WTC11 (cell line): Measurements from ENCODE around the gene MSGN1. TPM values are rescaled to one million over a fixed set of nuclear protein-coding genes. Genes with fewer than 3 reads are reported as not detected.

Source experiments
- ATAC-seq: fragments of 200-7000 bp; cut with Tn5 transposase; 2 replicates; pipeline ENCODE4 v1.10.0; 2021; ENCODE audit warnings: mild to moderate bottlenecking, moderate library complexity
- CTCF ChIA-PET: fragments of 300-600 bp; sonication (Branson Sonifier 250); formaldehyde crosslinking; loops from one replicate; lab custom pipeline; 2021; ENCODE audit warnings: antibody characterized with exemption; lab: Charles Lee
- POLR2A ChIA-PET: fragments of 350-600 bp; sonication (Branson Sonifier 250); formaldehyde crosslinking; loops from one replicate; lab custom pipeline; 2021; ENCODE audit warnings: antibody characterized with exemption; lab: Charles Lee
- DNase-seq: peaks from one replicate; pipeline ENCODE4 v3.0.0; 2021; ENCODE audit warnings: low spot score
- H3K27ac Mint-ChIP-seq: 2 replicates; pipeline ENCODE4 v1.8.0; 2021; ENCODE audit warnings: mixed read lengths
- H3K27me3 Mint-ChIP-seq: 2 replicates; pipeline ENCODE4 v1.8.0; 2021; ENCODE audit warnings: low read depth, mild to moderate bottlenecking, moderate library complexity, mixed read lengths
- H3K36me3 Mint-ChIP-seq: 2 replicates; pipeline ENCODE4 v1.8.0; 2021; ENCODE audit warnings: mixed read lengths
- H3K4me1 Mint-ChIP-seq: 2 replicates; pipeline ENCODE4 v1.8.0; 2022; ENCODE audit warnings: mixed read lengths
- H3K4me3 Mint-ChIP-seq: 2 replicates; pipeline ENCODE4 v1.8.0; 2021; ENCODE audit warnings: mild to moderate bottlenecking, moderate library complexity, mixed read lengths
- H3K9me3 Mint-ChIP-seq: 2 replicates; pipeline ENCODE4 v1.8.0; 2021; ENCODE audit warnings: mixed read lengths
- AFF4 ChIP-seq: sonication (generic); formaldehyde crosslinking; IDR thresholded peaks from 2 replicates; pipeline ENCODE4 v1.8.1; 2023; ENCODE audit warnings: mild to moderate bottlenecking, missing genetic modification reagents, borderline replicate concordance
- AR ChIP-seq: fragments of 250-450 bp; sonication (Bioruptor Pico); IDR thresholded peaks from 2 replicates; pipeline ENCODE4 v1.9.0; 2021; ENCODE audit warnings: mild to moderate bottlenecking
- ATF1 ChIP-seq: sonication (generic); formaldehyde crosslinking; IDR thresholded peaks from 2 replicates; pipeline ENCODE4 v1.8.1; 2023; ENCODE audit warnings: mild to moderate bottlenecking, moderate library complexity, missing genetic modification reagents
- ATF2 ChIP-seq: sonication (generic); formaldehyde crosslinking; IDR thresholded peaks from 2 replicates; pipeline ENCODE4 v1.8.1; 2022; ENCODE audit warnings: low read depth, missing genetic modification reagents, borderline replicate concordance
- ATF6 ChIP-seq: sonication (generic); formaldehyde crosslinking; IDR thresholded peaks from 2 replicates; pipeline ENCODE4 v1.8.1; 2023; ENCODE audit warnings: mild to moderate bottlenecking, missing genetic modification reagents
- CBFB ChIP-seq: sonication (generic); formaldehyde crosslinking; IDR thresholded peaks from 2 replicates; pipeline ENCODE4 v1.8.1; 2022; ENCODE audit warnings: mild to moderate bottlenecking, low read depth, missing genetic modification reagents
- E2F4 ChIP-seq: sonication (generic); formaldehyde crosslinking; IDR thresholded peaks from 2 replicates; pipeline ENCODE4 v1.8.1; 2022; ENCODE audit warnings: low read depth, mild to moderate bottlenecking, moderate library complexity, missing genetic modification reagents, borderline replicate concordance
- E2F5 ChIP-seq: sonication (generic); formaldehyde crosslinking; IDR thresholded peaks from 2 replicates; pipeline ENCODE4 v1.8.1; 2022; ENCODE audit warnings: mild to moderate bottlenecking, moderate library complexity, missing genetic modification reagents
- HMGA2 ChIP-seq: fragments of 250-450 bp; sonication (Bioruptor Pico); IDR thresholded peaks from 2 replicates; pipeline ENCODE4 v1.4.0; 2021; ENCODE audit warnings: mild to moderate bottlenecking, moderate library complexity
- IRF1 ChIP-seq: sonication (generic); formaldehyde crosslinking; IDR thresholded peaks from 2 replicates; pipeline ENCODE4 v1.8.0; 2023; ENCODE audit warnings: missing genetic modification reagents
- MAX ChIP-seq: sonication (generic); formaldehyde crosslinking; IDR thresholded peaks from 2 replicates; pipeline ENCODE4 v1.8.0; 2022; ENCODE audit warnings: mild to moderate bottlenecking, missing genetic modification reagents
- NR1H2 ChIP-seq: sonication (generic); formaldehyde crosslinking; IDR thresholded peaks from 2 replicates; pipeline ENCODE4 v1.9.0; 2021; ENCODE audit warnings: mild to moderate bottlenecking, moderate library complexity, missing genetic modification reagents
- PRDM15 ChIP-seq: sonication (generic); formaldehyde crosslinking; IDR thresholded peaks from 2 replicates; pipeline ENCODE4 v1.8.0; 2022; ENCODE audit warnings: missing genetic modification reagents
- USF1 ChIP-seq: sonication (generic); formaldehyde crosslinking; IDR thresholded peaks from 2 replicates; pipeline ENCODE4 v1.8.0; 2022; ENCODE audit warnings: mild to moderate bottlenecking, missing genetic modification reagents
- ZNF396 ChIP-seq: fragments of 250-450 bp; sonication (Bioruptor Pico); IDR thresholded peaks from 2 replicates; pipeline ENCODE4 v1.8.0; 2021; ENCODE audit warnings: mild to moderate bottlenecking, moderate library complexity, borderline replicate concordance
- total RNA-seq: library from RNA; stranded (reverse); gene quantifications from 3 replicates; pipeline ENCODE4 v1.2.3, GENCODE V29; 2021

Gene MSGN1
- total RNA-seq, 1 experiment from 2014 or later = not detected

GRCh38 chr2:17845806-17846205 lies 29.5 kb downstream of the MSGN1 start:
- 0 out of 2 replicates have a peak, but pooled peaks cover 2% of the 10 kb centered on the region for H3K4me1 Mint-ChIP-seq
- H3K4me3 Mint-ChIP-seq = no peak overlapping the region
- DNase-seq (no peak), ATAC-seq (no peak)
- no peaks in the 10 kb centered on the region for H3K9me3 Mint-ChIP-seq
- ChIA-PET CTCF (interaction anchor here (0.9 to 1.3 kb wide), 3 partner anchors 73 to 327 kb away, joined by 3 to 5 read pairs (median 3); no protein-coding TSS in a partner anchor), POLR2A (no interaction called here)
- no peak overlapping the region for H3K27ac Mint-ChIP-seq
- TF ChIP-seq NR1H2 (CRISPR knock-in tag) = no peak
- H3K36me3 Mint-ChIP-seq = no peaks in the 10 kb centered on the region
- H3K27me3 Mint-ChIP-seq = no peaks in the 10 kb centered on the region

GRCh38 chr2:17846676-17847075 lies 30.4 kb downstream of the MSGN1 start:
- ChIA-PET CTCF (interaction anchor here (0.6 to 1.3 kb wide), 4 partner anchors 12 to 271 kb away, joined by 3 to 5 read pairs (median 4); no protein-coding TSS in a partner anchor), POLR2A (no interaction called here)
- Mint-ChIP-seq H3K27ac (no peak overlapping the region), H3K27me3 (no peaks in the 10 kb centered on the region), H3K4me3 (no peak overlapping the region), H3K36me3 (no peaks in the 10 kb centered on the region), H3K9me3 (no peaks in the 10 kb centered on the region), H3K4me1 (0 out of 2 replicates have a peak, but pooled peaks cover 2% of the 10 kb centered on the region)
- DNase-seq = no peak
- no peak for ATAC-seq
- TF ChIP-seq AR (CRISPR knock-in tag) (no peak), ATF2 (CRISPR knock-in tag) (no peak), PRDM15 (CRISPR knock-in tag) (no peak), IRF1 (no peak), AFF4 (no peak), USF1 (no peak), ATF1 (CRISPR knock-in tag) (no peak), HMGA2 (CRISPR knock-in tag) (no peak), ATF6 (CRISPR knock-in tag) (no peak), E2F4 (CRISPR knock-in tag) (no peak), CBFB (CRISPR knock-in tag) (no peak), MAX (CRISPR knock-in tag) (no peak), E2F5 (CRISPR knock-in tag) (no peak), ZNF396 (CRISPR knock-in tag) (no peak)
